Measurements from ENCODE around the gene HNRNPLL.

Gene HNRNPLL

GRCh38 chr2:38591152-38591551 is 11.6 kb downstream of the HNRNPLL start:
- DNase-seq, result no peak

- DNase-seq, result no peak
These were observed 12.7 kb downstream of the HNRNPLL start for GRCh38 chr2:38590053-38590452.

GRCh38 chr2:38586931-38587330 is 15.8 kb downstream of the HNRNPLL start:
- no peak for DNase-seq

- no peak for DNase-seq
These were observed 17.8 kb downstream of the HNRNPLL start for GRCh38 chr2:38584881-38585280.

GRCh38 chr2:38583994-38584393 is 18.7 kb downstream of the HNRNPLL start:
- DNase-seq, result no peak

GRCh38 chr2:38583524-38583923 is 19.2 kb downstream of the HNRNPLL start:
- DNase-seq, result no peak

- peak; percentile 77 for DNase-seq
These were observed 21.3 kb downstream of the HNRNPLL start for GRCh38 chr2:38581193-38582147.

- no peak for DNase-seq
These were observed 22.6 kb downstream of the HNRNPLL start for GRCh38 chr2:38580115-38580636.

GRCh38 chr2:38578832-38579231 is 23.9 kb downstream of the HNRNPLL start:
- no peak for DNase-seq

GRCh38 chr2:38574278-38574677 is 28.4 kb downstream of the HNRNPLL start:
- DNase-seq, result no peak

- DNase-seq, result no peak
These were observed 30.6 kb downstream of the HNRNPLL start for GRCh38 chr2:38572167-38572566.

- no peak for DNase-seq
These were observed 31.5 kb downstream of the HNRNPLL start for GRCh38 chr2:38571193-38571592.

GRCh38 chr2:38568724-38569436 is 33.8 kb downstream of the HNRNPLL start:
- no peak for DNase-seq

GRCh38 chr2:38565333-38565732 is 37.4 kb downstream of the HNRNPLL start:
- no peak for DNase-seq

- no peak for DNase-seq
These were observed 41.0 kb downstream of the HNRNPLL start for GRCh38 chr2:38561691-38562090.

GRCh38 chr2:38560092-38560491 is 42.6 kb downstream of the HNRNPLL start:
- DNase-seq, result no peak

GRCh38 chr2:38557981-38558380 is 44.7 kb downstream of the HNRNPLL start:
- no peak for DNase-seq

- no peak for DNase-seq
These were observed 45.5 kb downstream of the HNRNPLL start for GRCh38 chr2:38557217-38557616.

- no peak for DNase-seq
These were observed 46.5 kb downstream of the HNRNPLL start for GRCh38 chr2:38556006-38556801.

- no peak for DNase-seq
These were observed 47.6 kb downstream of the HNRNPLL start for GRCh38 chr2:38554973-38555595.

- no peak for DNase-seq
These were observed 49.2 kb downstream of the HNRNPLL start for GRCh38 chr2:38553554-38553953.

- DNase-seq, result no peak
These were observed 50.5 kb downstream of the HNRNPLL start for GRCh38 chr2:38552259-38552658.
